Non-pigmented ciliary epithelial cell (primary cell): ENCODE results near the gene URGCP.

ENCODE experiments used
- DNase-seq: peaks from one replicate; pipeline ENCODE4 v3.0.0-alpha.2; 2010; ENCODE audit warnings: low read depth

Gene URGCP, protein sequence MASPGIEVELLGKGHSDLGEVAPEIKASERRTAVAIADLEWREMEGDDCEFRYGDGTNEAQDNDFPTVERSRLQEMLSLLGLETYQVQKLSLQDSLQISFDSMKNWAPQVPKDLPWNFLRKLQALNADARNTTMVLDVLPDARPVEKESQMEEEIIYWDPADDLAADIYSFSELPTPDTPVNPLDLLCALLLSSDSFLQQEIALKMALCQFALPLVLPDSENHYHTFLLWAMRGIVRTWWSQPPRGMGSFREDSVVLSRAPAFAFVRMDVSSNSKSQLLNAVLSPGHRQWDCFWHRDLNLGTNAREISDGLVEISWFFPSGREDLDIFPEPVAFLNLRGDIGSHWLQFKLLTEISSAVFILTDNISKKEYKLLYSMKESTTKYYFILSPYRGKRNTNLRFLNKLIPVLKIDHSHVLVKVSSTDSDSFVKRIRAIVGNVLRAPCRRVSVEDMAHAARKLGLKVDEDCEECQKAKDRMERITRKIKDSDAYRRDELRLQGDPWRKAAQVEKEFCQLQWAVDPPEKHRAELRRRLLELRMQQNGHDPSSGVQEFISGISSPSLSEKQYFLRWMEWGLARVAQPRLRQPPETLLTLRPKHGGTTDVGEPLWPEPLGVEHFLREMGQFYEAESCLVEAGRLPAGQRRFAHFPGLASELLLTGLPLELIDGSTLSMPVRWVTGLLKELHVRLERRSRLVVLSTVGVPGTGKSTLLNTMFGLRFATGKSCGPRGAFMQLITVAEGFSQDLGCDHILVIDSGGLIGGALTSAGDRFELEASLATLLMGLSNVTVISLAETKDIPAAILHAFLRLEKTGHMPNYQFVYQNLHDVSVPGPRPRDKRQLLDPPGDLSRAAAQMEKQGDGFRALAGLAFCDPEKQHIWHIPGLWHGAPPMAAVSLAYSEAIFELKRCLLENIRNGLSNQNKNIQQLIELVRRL

DNA sequence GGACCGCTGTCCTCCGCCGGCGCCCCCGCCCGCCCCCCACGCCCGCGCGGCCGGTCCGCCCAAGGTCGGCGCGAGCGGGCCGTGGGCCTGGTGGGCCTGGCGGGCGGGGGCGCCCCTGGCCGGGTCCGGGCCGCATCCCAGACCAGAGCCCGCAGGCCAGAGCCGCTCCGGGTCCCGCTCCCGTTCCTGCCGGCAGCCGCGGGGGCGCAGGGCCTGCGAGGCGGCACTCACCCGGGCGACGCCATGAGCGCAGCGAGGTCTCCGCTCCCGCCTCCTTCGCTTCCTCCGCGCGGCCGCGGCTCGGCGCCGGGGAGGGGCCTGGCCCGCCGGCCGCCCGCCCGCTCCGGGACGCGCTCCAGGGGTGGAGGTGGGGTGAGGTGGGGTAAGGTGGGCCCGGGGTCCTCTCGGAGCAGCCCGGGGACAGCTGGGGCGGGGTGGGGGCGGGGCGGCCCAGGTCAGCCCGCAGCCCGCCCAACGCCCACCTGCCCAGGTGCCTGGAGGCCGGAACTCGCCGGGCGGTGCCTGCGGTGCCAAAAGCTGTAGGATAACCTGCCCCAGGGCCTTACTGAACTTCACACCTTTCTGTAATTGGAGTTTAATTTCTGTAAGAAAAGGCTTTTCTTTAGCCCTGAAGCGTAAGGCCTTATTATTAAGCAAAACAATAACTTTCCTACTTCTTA is at the start of gene URGCP:
Gene URGCP (minus strand): TSS at position 266 of the 680 bp plus-strand sequence. CDS start 21 bp downstream, at position 245.
- DNase-seq, result no peak

DNA sequence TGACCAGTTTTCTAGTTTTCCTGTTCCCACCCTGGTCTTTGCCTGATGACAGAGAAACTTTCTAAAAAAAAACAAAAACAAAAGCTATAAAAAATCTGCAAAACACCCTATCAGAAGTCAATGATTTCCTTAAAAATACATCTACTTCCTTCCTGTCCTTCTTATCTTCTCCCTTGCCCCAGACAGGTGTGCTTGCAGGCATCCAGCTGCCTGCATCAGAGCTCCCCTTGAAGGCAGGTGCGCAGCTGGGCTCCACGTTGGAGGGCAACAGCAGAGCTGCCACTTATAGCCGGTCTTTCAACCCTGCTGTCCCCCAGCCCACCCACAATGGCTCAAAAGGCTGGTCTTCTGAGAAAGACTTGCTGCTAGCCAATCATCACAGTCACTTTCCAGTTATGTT is 49.6 kb upstream of the URGCP start:
- no peak for DNase-seq

DNA sequence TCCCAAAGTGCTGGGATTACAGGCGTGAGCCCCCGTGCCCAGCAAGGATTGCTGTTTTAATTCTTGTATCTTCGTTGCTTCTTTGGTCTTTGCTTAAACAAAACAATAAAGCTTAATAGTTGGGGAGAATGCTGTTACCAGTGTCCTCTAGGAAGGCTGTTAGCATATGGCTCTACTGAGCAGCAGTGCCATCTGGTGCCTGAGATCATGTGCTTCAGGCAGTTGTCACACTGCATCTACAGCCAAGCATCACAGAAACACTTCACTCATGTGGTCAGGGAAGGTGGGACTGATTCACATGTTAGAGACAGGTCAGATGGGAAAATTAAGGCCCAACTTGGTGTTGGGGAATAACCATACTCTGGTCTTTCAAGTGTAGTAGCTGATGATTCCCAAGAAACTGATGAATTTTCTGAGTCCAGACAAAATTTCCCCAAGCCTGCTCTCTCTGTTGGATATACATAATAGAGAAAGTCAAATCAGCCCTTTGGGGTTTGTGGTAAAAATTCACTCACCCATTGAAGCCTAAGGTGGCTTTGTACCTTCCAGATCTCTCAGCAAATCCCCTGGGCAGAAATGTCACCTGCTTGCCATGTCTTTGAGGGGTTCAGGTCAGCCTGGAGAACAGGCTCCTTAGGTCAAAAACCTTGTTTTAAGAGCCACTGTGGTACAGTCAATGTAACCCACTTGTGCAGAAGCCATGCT is 48.3 kb upstream of the URGCP start:
- DNase-seq, result peak; percentile 17

DNA sequence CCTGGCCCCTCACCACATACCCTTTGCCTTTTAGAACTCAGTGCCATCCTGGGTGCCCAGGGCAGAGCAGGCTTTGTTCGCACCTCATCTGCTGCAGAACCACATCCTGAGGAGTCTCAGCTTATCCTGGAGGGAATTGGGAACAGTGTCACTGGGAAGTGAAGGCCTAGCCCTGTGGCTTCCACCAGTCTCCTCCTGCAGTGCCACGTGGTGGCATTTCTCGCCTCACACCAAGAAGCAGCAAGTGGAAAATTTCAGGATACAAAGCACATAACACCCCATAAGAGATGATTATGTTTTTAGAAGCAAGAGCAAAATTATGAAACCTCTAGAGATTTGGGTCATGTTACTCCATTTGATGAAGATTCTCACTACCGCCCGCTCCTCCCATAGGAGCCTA is 46.7 kb upstream of the URGCP start:
- DNase-seq, result no peak

DNA sequence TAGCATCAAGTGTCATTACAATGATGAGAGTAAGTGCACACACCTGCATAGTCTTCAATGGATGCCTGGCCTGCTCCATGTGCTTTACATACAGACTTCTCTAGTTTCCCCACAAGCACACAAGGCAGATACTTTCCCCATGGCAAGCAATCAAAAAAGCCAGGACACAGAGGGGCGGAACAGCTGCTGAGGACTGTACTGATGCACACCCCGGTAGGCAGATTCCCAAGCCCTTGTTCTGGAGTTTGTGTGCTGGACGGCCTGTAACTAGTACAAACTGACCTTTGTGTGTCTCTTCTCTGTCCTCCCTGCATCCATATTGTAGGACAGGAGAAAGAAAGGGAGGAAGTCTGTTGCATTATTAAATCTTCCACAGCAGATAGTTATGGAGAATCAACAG is 45.6 kb upstream of the URGCP start:
- no peak for DNase-seq

DNA sequence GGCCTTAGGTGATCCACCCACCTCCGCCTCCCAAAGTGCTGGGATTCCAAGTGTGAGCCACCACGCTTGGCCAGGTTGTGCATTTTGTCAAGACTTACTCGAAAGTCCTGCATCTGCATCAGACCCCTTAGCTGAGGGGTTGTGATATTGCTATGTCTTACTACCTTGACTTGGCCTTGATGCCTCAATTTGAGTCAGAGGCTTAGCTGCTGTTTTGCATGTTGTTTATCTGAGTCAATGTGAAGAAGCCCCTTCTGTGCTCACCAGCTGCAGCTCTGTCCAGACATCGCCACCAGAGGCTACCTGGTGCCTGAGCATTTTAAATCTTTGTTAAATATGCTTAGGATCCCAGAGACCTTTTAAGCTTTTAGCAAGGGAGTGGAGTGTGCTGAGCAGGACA is 37.9 kb upstream of the URGCP start:
- DNase-seq, result no peak

DNA sequence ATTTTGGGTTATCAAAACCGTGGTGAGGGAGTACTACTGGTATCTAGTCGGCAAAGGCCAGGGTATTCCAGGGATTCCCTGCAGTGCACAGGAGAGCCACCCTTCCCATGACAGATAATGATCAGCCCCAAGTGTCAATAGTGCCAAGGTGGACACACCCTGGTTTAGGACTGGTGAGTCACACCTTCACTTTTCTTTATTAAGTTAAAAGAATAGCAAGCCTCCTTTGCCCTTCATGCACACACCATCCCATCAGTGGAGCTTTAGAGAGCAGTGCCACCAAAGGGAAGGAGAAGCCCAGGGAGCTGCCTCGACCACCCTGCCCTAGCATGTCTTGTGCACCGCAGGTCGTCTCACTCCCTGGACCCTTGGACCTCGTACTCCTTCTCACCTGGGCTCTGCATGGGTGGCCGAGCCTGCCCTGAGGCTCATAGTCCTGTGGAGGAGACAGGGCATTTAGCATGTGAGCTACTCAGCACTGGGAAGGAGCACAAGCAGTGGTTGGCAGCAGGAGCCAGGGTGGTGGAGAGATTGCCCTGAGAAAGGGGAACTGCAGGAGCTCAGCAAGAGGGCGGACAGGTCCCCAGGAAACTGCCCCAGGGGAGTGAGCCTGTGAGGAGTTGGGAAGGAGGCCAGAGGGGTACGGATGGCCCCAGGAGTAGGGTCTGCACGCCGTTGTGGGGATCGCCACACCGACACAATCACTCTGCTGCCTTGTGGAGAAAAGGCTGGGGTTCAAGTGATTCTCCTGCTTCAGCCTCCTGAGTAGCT is 37.2 kb upstream of the URGCP start:
- no peak for DNase-seq

DNA sequence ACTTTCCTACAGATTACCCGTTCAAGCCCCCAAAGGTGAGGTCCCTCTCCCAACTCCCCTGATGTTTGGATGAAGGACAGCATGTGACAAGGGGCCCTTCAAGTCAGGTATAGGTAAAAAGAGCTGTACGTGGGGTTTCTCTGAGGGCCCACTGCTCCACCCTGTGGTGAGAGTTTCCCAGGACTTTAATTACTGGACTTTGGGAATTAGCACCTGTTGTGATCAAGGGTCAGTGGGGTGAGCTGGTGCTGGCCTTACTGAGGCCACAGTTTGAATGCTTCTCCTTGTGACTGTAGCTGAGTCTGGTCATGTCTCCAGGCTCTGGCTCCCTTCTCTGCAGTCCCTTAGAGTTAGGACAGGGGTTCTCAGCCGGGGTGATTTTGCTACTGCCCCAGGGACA is 36.6 kb upstream of the URGCP start:
- DNase-seq, result no peak

DNA sequence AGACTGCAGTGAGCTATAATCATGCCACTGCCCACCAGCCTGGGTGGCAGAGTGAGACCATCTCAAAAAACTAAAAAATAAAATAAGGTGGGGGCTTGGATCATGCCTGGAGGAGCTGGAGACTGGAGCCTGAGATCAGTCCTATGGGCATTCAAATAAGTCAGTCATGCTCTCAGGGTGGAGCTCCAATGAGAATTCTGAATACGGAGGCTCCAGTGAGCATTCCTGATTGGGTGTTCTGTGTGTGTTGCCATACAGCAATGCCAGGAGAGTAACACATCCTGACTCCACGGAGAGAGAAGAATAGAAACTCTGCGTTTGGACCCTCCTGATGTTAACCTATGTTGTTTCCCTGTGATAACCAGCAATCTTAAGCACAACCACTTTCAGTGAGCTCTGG is 35.9 kb upstream of the URGCP start:
- no peak for DNase-seq

DNA sequence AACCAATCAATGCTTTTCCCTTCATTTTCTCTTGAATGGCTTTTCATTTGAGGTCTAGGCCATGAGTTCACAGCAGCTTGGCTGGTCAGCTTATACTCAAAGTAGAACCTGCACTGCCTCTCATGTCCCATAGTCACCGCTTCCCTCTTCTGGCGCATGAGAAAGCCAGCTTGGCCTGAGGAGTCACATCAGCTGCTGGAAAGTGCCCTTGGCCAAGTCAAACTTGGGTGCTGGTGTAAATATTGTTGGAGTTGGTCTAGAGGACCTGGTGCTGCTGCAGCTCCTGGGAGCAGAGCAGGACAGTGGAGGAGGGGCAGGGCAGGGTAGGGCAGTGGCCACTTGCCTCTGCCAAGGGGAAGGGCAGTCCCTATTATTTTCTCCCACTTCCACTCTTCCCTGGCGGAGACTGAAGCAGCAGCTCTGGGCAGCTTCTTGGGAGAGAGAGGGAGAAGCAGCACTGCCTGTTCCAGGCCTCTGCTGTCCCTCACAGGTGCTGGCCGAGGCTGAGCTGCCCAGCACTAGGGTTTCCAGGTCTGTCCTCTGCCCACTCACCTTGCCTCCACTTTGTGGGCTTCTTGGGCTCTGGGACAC is 32.6 kb upstream of the URGCP start:
- DNase-seq, result no peak

DNA sequence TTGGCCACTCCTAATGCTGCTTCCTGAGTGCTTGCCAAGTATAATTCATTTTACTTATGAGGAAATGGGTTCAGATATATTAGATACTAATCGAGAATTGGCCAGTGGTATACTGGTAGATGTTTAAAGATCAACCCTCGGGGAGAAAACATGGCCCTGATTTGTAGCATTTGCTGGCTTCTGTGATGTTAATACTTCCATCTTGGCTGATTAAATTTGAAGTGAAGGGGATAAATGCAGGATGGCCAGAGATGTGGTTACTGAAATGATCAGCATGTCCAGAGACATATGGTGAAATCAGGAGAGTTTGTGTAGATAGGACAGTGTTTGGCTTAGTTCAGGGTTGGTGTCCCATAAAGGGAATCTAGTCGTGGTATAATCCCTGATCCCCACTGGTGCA is 31.0 kb upstream of the URGCP start:
- no peak for DNase-seq

DNA sequence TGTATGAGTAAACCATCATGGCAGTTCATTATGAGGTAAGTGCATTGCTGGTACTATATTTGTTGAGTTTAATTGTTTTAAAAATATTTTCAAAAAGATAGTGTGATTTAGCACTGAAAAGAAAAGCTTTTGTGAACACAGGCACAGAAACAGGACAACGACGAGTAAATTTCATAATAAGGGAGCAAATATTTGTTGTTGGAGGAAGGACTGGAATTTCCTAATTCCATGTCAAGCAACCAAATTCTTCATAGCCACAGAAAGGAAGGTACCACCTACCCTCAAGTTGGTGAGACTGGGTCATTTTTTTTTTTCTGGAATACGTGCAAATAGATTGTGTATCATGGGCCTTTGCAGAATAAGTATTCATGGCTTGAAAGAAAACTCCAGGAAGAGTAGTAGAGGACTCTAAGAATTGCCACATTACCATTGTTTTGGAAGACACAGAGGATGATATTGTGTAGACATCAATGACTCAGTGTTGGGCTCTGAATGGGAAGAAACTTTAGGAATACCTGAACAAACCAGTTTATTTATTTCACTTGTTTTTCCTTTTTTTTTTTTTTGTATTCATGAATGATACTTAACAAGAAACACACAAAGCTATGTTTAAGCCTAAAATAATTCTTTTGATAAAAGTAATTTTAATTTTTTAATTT is 27.6 kb upstream of the URGCP start:
- no peak for DNase-seq

DNA sequence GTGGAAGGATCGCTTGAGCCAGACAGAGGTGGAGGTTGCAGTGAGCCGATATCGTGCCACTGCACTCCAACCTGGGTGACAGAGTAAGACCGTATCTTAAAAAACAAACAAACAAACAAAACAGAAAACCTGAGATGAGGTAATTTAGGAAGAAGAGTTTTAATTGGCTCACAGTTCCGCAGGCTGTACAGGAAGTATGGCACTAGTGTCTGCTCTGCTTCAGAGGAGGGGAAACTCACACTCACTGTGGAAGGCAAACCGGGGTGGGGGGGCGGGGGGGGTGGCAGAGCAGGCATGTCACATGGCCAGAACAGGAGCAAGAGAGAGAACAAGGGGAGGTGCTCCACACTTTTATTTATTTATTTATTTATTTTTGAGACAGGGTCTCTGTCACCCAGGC is 24.9 kb upstream of the URGCP start:
- DNase-seq, result no peak

DNA sequence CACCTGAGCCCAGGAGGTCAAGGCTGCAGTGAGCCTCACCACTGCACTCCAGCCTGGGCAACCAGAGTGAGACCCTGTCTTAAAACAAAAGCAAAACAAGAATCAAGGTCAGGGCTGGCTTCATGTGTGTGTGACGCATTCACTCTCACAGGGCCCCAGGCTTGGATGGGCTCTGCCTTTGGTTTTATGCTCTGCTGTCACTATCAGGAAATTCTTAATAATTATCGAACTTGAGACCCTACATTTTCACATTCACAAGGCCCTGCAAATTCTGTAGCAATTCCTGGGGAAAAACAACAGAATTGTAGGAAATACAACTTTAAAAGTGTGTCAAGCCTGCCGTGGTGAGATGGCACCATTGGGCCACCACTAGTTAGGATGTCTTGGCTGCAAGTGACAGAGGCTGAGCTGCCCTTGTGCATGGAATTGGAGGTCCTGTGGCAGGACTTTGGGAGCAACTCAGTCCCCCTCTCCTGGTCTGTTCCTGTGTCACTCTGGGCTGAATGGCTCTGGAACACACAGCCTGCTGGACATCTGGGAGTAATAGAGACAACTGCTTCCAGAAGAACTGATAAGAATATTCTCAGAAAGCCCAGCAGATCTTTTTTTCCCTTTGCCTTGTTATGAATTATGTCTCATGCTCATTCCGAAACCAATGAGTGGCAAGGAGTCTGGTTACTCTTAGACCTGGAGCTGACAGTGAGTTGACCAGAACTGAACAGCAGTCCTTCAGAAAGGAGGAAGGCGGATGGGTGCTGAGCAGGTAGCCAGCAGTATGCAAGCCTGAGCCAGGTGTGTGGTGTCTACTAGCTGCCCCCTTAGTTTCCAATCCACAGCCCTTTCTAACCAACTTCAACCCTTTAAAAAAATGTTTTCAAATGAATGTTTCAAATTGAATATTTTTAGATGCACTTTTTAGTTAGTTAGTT is 23.4 kb upstream of the URGCP start:
- no peak for DNase-seq

DNA sequence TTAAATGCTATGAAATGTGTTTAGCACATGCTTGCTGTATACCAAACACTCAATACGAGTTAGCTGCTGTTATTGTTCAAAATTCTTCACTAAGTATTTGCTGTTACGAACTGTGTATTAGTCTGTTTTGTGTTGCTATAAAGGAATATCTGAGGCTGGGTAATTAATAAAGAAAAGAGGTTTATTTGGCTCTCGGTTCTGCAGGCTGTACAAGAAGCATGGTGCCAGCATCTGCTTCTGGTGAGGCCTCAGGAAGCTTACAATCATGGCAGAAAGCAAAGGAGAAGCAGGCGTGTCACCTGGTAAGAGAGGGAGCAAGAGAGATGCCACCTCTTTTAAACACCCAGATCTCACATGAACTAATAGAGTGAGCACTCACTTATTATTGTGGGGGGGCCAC is 21.4 kb upstream of the URGCP start:
- no peak for DNase-seq

DNA sequence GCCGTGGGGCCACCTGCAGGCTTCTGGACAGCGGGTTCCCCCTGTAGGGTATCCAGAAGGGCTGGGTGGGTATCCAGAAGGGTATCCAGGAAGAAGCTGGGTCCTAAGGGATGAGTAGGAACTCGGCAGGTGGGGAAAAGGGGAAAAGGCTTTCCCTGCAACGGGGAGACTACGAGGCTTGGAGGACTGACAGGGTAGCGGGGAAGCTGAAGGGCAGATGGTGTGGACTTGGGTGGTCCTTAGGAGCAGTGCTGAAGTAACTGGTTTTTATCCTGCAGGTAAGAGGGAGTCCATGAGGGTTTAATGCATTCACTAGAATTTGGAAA is 20.4 kb upstream of the URGCP start:
- DNase-seq, result no peak

DNA sequence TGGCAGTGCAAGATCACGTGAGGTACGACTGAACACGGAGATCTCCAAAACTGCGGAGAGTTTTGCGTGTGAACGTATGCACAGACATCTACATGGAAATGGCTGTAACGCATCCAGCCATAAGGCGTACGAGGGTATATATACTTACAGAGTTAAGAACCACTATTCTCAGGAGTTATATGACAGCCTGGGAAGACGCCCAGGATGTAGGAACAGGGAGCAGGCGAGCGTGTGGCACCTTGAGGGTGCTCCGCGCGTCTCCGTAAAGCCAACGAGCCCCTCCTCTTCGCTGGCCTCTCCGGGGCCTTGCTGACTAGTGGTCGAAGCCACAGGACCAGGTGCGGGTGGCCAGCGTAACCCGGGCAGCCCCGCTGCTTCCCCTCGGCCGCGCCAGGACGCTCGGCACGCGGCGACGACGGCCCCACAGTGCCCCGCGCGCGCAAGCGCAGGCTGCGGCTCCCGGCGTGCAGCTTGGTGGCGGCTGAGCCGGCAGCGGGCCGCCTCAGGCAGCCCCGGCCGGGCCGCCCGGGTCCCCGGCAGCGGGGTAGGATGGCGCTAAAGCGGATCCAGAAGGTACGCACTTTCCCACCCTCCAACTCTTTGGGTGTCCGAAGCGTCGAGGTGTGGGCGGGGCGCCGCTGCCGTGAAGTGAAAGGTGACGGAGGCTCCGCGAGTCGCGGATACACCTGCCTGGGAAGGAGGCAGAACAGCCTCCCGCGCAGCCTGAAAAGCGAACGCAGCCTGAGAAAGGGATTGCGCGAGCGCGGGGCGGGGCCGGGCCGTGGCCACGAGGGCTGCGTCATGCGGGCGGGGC is 19.8 kb upstream of the URGCP start, which contains the start of gene UBE2D4:
Gene UBE2D4 (plus strand): TSS at position 453 of the 814 bp plus-strand sequence. CDS start 97 bp downstream, at position 550.
- DNase-seq, result no peak

DNA sequence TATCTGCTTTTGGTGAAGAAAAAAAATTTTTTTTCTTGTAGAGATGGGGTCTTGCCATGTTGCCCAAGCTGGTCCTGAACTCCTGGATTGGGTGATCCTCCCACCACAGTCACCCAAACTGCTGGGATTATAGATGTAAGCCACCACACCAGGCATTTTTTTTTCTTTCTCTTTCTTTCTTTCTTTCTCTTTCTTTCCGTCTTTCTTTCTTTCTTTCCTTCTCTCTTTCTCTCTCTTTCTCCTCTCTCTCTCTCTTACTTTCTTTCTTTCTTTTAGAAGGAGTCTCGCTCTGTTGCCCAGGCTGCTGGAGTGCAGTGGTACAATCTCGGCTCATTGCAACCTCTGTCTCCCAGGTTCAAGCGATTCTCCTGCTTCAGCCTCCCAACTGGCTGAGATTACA is 16.3 kb upstream of the URGCP start:
- DNase-seq, result no peak
